Right kidney (tissue), 1 donor: Measurements from ENCODE around the gene GABBR2.

Experiments used
- DNase-seq: peaks from one replicate; pipeline ENCODE4 v3.0.0-alpha.2; 2016

The GABBR2 gene

DNA sequence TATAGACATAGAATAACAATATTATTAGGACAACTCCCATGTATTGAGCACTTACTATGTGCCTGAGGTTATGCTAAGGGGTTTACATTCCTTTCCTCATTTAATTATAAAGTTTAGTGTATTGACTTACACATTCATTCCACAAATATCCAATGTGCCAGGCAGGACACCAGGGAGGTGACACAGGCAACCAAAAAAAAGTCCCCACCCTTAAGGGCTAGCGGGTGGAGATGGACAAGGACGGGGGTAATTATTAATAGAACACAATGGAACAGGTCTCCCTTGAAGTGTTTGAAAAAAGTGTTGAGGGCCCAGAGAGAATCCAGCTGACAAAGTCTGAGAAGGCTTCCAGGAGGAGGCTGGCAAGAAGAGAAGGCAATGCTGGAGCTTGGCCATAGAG lies 459.0 kb downstream of the GABBR2 start:
- no peak for DNase-seq

DNA sequence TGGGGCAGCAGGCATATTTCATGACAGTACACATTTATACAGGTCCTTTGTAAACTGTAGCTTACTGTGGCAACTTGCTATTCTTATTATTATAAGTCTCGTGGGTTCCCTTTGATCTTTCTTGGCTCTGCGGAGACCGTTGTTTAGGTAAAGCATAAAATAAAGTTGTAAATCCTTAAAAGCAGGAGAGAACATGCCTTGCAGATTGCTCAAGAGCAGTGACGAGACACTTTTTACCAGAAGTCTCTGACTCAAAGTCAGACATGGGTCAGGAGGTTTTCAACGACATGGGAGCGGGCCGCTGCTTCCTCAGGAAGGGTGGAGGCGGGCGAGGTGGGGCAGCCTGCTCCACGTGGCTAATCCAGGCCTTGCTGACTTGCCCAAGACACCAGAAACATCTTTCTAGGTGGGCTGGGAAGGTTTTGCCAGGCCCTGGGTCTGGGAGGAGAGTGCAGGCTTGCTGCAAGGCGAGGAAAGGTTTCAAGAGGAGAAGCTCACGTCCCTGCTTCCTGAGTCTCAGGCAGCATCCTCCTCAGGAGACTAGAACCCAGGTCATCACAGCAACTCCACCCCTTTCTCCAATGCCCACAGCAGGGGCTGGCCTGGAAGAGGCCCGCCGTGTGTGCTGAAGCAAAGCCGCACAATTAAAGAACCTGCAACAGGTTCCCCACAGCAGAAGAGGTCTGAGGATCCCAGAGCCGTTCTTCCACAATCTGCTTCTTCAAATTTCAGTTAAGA lies 459.8 kb downstream of the GABBR2 start:
- DNase-seq: no peak

DNA sequence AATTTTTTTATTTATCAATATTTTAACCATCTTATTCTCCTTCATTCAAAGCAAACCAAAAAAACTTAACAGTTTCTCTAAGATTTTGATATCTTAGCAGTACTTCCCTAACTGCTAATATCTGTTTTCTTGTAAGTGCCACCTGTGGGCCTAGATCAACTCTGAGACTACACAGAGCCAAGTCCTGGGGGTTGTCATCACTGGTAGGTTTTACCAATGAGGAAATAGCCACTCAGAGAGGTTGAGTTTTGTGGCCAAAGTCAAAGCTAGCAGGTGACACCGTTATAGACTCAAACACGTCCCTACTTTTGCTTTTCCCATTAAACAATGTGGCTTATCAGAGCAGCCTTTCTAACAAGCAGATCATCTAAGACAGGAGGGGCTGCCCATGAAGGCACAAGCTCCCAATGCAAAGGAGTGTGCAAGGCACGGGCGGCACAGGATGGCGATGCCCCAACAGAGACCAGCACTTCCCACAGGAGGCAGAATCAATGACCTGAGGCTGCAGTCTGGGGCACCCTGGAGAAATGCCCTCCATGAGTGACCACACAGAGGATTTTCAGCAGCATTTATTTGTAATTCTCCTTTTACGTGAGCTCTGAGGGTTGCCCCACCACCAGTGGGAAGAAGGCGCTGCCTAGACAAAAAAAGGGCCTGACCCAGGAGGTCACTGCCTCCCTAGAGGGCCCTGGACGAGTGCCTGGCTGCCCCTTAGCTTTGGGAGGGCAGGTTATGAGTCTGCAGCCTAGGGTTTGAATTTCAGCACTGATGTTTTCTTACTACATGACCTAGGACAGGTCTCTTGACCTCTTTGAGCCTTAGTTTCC lies 460.7 kb downstream of the GABBR2 start:
- DNase-seq: no peak

DNA sequence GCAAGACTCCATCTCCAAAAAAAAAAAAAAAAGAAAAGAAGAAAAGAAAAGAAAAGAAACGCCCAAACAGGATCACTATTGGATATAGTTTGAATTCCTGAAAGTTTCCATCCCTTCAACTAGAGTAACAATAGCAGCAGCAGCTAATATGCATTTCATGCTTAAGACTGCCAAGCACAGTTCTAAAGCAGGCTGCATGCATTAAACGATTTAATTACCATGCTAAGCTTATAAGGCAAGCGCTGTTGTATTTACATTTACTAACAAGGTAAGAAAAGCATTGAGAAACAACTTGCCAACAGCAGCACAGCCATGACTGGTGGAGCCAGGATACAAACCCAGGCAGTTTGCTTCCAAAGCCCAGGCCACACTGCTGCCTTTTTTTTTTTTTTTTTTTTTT lies 466.3 kb downstream of the GABBR2 start:
- DNase-seq: no peak

DNA sequence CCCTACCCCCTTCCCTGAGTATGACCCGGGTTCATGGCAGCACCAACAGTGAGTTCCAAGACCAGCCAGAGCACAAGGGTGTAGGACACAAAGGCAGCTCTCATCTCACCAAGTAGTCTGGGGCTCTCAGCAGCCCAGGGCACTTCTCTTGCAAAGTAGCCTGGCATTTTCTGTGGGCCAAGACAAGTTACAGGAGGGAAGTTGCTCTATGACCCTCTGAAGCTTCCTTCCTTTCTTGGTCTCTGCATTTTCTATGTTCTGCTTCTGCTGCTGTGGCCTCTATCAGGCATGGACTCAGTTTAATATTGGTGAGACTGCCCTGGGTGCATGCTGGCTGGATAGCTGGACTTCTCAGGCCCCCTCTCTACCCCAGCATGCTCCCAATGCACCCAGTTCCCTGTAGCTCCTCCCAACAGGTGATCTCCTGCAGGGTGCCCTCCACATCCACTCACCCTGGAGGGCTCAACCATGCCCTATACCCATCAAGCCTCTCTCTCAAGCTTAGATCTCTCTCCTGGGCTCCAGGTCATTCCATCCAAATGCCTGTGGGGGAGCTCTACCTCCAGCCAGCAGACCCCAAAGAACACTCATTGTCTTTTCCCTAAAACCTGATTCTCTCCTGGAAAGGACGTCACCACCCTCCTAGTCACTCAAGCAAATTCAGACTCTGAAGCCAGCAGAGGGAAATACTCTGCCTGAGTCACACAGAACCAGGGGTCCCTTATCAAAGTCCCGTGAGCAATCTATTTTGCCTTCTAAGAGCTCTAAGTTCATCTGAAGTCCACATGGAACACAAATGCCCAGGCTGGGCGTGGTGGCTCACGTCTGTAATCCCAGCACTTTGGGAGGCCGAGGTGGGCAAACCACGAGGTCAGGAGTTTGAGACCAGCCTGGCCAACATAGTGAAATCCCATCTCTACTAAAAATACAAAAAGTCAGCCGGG lies 467.1 kb downstream of the GABBR2 start:
- no peak for DNase-seq

GRCh38 chr9:98240475-98240874 lies 468.3 kb downstream of the GABBR2 start:
- no peak for DNase-seq
